Upper lobe of left lung (tissue), 4 donors: ENCODE data around the gene MRPL20.

Experiments used
- CTCF ChIP-seq, 6 experiments: fragments of 450-650 bp in 4 of 6; fragments of 200-600 bp in 2 of 6; sonication (generic) in 2 of 6; IDR thresholded peaks; one replicate each; pipeline ENCODE4 v1.5.1; 2016 to 2019; ENCODE audit warnings: antibody characterized with exemption in 6 of 6
- POLR2A ChIP-seq, 4 donors: fragments of 450-650 bp; IDR thresholded peaks; one replicate each; pipeline ENCODE4 v1.5.1; 2016 to 2017; ENCODE audit warnings: antibody characterized with exemption in 4 of 4, mild to moderate bottlenecking in 2 of 4

GRCh38 chr1:1381294-1381693 is 25.8 kb downstream of the MRPL20 start:
- TF ChIP-seq CTCF (IDR thresholded peaks at IDR 0.05): no peak
- TF ChIP-seq POLR2A (IDR thresholded peaks at IDR 0.05): no peak
